ENCODE data around the gene COL4A2. TPM values are rescaled to one million over a fixed set of nuclear protein-coding genes. Genes with fewer than 3 reads are reported as not detected.
A peak's percentile ranks its signal among the peaks of the same experiment; 100 is the strongest.

The COL4A2 gene
- total RNA-seq, 4 donors from 2014 or later: 419 to 931 (median 555) TPM

GRCh38 chr13:110263888-110264287 lies 43.2 kb upstream of the COL4A2 start:
- Histone ChIP-seq H3K27ac (replicated peaks in 1 of 4) (peak overlapping the region; percentile 64 to 80 (median 72)), H3K4me1 (peaks cover 82 to 97% (median 97%) of the 10 kb centered on the region in 4 donors), H3K4me3 (no peak overlapping the region), H3K27me3 (no peaks in the 10 kb centered on the region), H3K9me3 (no peaks in the 10 kb centered on the region), H3K36me3 (peaks cover 0 to 5% (median 2%) of the 10 kb centered on the region in 4 donors)
- 31% methylated on average over 5 of the region's 5 CpGs for WGBS
- TF ChIP-seq EP300 (IDR thresholded peaks at IDR 0.05) (no peak), POLR2AphosphoS5 (IDR thresholded peaks at IDR 0.05) (peak; percentile 53 to 58)
- DNase-seq (ENCODE audit: extremely low spot score): peak; percentile 92
- intact Hi-C loops (cut with DNase I): no loop called here

- Histone ChIP-seq H3K27me3 (no peaks in the 10 kb centered on the region), H3K4me1 (peaks cover 87 to 97% (median 96%) of the 10 kb centered on the region in 4 donors), H3K9me3 (no peaks in the 10 kb centered on the region), H3K36me3 (peaks cover 0 to 5% (median 2%) of the 10 kb centered on the region in 4 donors), H3K4me3 (no peak overlapping the region), H3K27ac (replicated peaks in 1 of 4) (peak overlapping the region; percentile 64 to 80 (median 72))
- peak; percentile 57 for DNase-seq (ENCODE audit: extremely low spot score)
- TF ChIP-seq EP300 (IDR thresholded peaks at IDR 0.05): no peak
- no peak for TF ChIP-seq POLR2A (IDR thresholded peaks at IDR 0.05; ENCODE audit: low read depth)
- TF ChIP-seq POLR2AphosphoS5 (IDR thresholded peaks at IDR 0.05): no peak
- TF ChIP-seq CTCF (IDR thresholded peaks at IDR 0.05): no peak
- 83% methylated on average over 12 of the region's 12 CpGs for WGBS
- intact Hi-C loops (cut with DNase I): loop anchor here (5.0 kb wide), 1 partner anchor 38 kb away; no protein-coding TSS in a partner anchor
These were observed 42.3 kb upstream of the COL4A2 start for GRCh38 chr13:110264685-110265275.

GRCh38 chr13:110265341-110265681 lies 41.8 kb upstream of the COL4A2 start:
- no peaks in the 10 kb centered on the region for H3K27me3 ChIP-seq
- H3K9me3 ChIP-seq: no peaks in the 10 kb centered on the region
- peaks cover 91 to 97% (median 96%) of the 10 kb centered on the region in 4 donors for H3K4me1 ChIP-seq
- 69% methylated on average over 6 of the region's 6 CpGs for WGBS
- TF ChIP-seq POLR2A (IDR thresholded peaks at IDR 0.05; ENCODE audit: low read depth) (no peak), POLR2AphosphoS5 (IDR thresholded peaks at IDR 0.05) (peak in 1 of 2 donors; percentile 55), CTCF (IDR thresholded peaks at IDR 0.05) (no peak)
- intact Hi-C loops (cut with DNase I): loop anchor here (5.0 kb wide), 1 partner anchor 37 kb away; no protein-coding TSS in a partner anchor
- no peak overlapping the region for H3K4me3 ChIP-seq
- H3K36me3 ChIP-seq: peaks cover 0 to 5% (median 2%) of the 10 kb centered on the region in 4 donors
- DNase-seq (ENCODE audit: extremely low spot score): peak; percentile 78
- H3K27ac ChIP-seq (replicated peaks in 1 of 4): peak overlapping the region; percentile 64 to 80 (median 72)

GRCh38 chr13:110265682-110266430 lies 41.2 kb upstream of the COL4A2 start:
- intact Hi-C loops (cut with DNase I): loop anchor here (5.0 kb wide), 1 partner anchor 36 kb away; no protein-coding TSS in a partner anchor
- no peaks in the 10 kb centered on the region for H3K9me3 ChIP-seq
- TF ChIP-seq CTCF (IDR thresholded peaks at IDR 0.05): no peak
- TF ChIP-seq POLR2A (IDR thresholded peaks at IDR 0.05; ENCODE audit: low read depth): no peak
- TF ChIP-seq POLR2AphosphoS5 (IDR thresholded peaks at IDR 0.05): peak; percentile 11 to 44
- peak overlapping the region; percentile 64 to 80 (median 72) for H3K27ac ChIP-seq (replicated peaks in 1 of 4)
- peak overlapping the region in 2 of 4 donors; percentile 3 to 5 for H3K4me3 ChIP-seq
- peaks cover 96 to 100% (median 99%) of the 10 kb centered on the region in 4 donors for H3K4me1 ChIP-seq
- no peaks in the 10 kb centered on the region for H3K27me3 ChIP-seq
- peaks cover 0 to 5% (median 2%) of the 10 kb centered on the region in 4 donors for H3K36me3 ChIP-seq
- 76% methylated on average over 27 of the region's 38 CpGs for WGBS
- DNase-seq (ENCODE audit: extremely low spot score): peak; percentile 88

- Histone ChIP-seq H3K27ac (replicated peaks in 1 of 4) (peak overlapping the region; percentile 64 to 80 (median 72)), H3K27me3 (no peaks in the 10 kb centered on the region), H3K9me3 (no peaks in the 10 kb centered on the region), H3K4me1 (peaks cover 94 to 100% (median 99%) of the 10 kb centered on the region in 4 donors), H3K4me3 (peak overlapping the region in 1 of 4 donors; percentile 3), H3K36me3 (peaks cover 0 to 5% (median 2%) of the 10 kb centered on the region in 4 donors)
- WGBS: 89% methylated on average over 8 of the region's 8 CpGs
- DNase-seq (ENCODE audit: extremely low spot score): no peak
- no peak for TF ChIP-seq CTCF (IDR thresholded peaks at IDR 0.05)
- TF ChIP-seq EP300 (IDR thresholded peaks at IDR 0.05): no peak
- no peak for TF ChIP-seq POLR2A (IDR thresholded peaks at IDR 0.05; ENCODE audit: low read depth)
- TF ChIP-seq POLR2AphosphoS5 (IDR thresholded peaks at IDR 0.05): no peak
- intact Hi-C loops (cut with DNase I): loop anchor here (5.0 kb wide), 1 partner anchor 36 kb away; no protein-coding TSS in a partner anchor
These were observed 40.7 kb upstream of the COL4A2 start for GRCh38 chr13:110266431-110266809.

Measured in esophagus muscularis mucosa (tissue), 4 donors.